NCI-H2196 treated with DMSO at 0.1 percent for 48 hours (cell line): ENCODE results near the gene EGLN1.
A peak's percentile ranks its signal among the peaks of the same experiment; 100 is the strongest.
"Not testable (repeated sequence)": the region's sequence is repeated elsewhere in the genome, so short reads cannot be mapped to it uniquely, and the experiment has no call there.

Experiments
- DNase-seq: peaks from one replicate; lab custom pipeline; 2025; ENCODE audit not compliant: unreplicated experiment; lab: John Stamatoyannopoulos, UW

The EGLN1 gene

GRCh38 chr1:231421971-231422797 lies at the start of gene EGLN1:
Gene EGLN1 (minus strand): TSS chr1:231422287. CDS start chr1:231421888, 399 bp downstream.
- peak; percentile 83 for DNase-seq

- not testable (repeated sequence) for DNase-seq
Observed at GRCh38 chr1:231471500-231471899, 49.4 kb upstream of the EGLN1 start.

- not testable (repeated sequence) for DNase-seq
Observed at GRCh38 chr1:231471027-231471426, 48.9 kb upstream of the EGLN1 start.

- no peak for DNase-seq
Observed at GRCh38 chr1:231467986-231468385, 45.9 kb upstream of the EGLN1 start.

GRCh38 chr1:231465051-231465450 lies 43.0 kb upstream of the EGLN1 start:
- no peak for DNase-seq

GRCh38 chr1:231463541-231463940 lies 41.5 kb upstream of the EGLN1 start:
- no peak for DNase-seq

DNA sequence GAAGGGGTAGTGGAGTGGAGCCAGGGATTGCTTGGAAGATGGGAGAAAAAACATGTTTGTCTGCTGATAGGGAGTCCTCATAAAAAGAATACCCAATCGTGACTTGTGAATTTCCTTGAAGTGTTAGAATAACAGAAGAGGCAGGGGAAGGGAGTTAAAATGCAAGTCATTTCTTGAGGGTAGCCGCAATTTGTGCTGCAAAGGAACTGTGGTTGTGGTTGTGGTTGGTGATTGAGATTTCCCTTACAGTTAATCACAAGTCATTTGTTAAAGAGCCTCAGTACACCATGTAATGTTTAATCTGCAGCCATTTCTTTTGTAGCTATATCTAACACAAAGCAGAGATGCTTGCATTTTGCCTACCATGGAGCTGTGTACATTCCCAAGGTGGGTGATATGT lies 38.5 kb upstream of the EGLN1 start:
- DNase-seq: no peak

- DNase-seq: not testable (repeated sequence)
Observed at GRCh38 chr1:231459438-231459837, 37.4 kb upstream of the EGLN1 start.

DNA sequence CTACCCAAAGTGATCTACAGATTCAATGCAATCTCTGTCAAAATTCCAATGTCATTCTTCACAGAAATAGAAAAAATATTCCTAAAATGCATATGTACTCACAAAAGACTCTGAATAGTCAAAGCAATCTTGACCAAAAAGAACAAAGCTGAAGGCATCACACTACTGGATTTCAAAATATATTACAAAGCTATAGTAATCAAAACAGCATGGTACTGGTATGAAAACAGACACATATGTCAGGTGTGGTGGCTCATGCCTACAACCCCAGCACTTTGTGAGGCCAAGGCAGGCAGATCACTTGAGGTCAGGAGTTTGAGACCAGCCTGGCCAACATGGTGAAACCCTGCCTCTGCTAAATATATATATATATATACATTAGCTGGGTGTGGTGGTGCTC lies 35.9 kb upstream of the EGLN1 start:
- DNase-seq: not testable (repeated sequence)

DNA sequence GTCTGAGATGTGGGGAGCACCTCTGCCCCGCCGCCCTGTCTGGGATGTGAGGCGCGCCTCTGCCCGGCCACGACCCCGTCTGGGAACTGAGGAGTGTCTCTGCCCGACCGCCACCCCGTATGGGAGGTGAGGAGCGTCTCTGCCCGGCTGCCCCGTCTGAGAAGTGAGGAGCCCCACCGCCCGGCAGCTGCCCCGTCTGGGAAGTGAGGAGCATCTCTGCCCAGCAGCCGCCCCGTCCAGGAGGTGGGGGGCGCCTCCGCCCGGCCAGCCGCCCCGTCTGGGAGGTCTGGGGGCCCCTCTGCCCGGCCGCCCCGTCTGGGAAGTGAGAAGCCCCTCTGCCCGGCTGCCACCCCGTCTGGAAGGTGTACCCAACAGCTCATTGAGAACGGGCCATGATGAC lies 32.0 kb upstream of the EGLN1 start:
- DNase-seq: not testable (repeated sequence)

- DNase-seq: no peak
Observed at GRCh38 chr1:231446138-231446537, 24.1 kb upstream of the EGLN1 start.

- DNase-seq: no peak
Observed at GRCh38 chr1:231444059-231444458, 22.0 kb upstream of the EGLN1 start.

DNA sequence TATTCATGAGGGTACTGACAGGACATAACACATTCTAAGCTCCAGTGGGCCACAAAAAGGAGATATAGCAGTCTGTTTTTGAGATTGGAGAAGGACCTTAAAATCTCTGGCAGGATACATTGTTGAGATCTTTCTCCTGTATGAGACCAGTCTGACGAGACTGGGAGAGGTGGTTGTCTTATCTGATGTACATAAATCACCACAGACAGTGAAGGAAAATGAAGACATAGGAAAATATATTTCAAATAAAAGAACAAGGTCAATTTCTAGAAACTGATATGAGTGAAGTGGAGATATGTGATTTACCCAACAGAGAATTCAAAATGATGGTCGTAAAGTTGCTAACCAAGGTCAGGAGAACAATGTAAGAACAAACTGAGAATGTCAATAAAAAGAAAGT lies 21.3 kb upstream of the EGLN1 start:
- DNase-seq: no peak

GRCh38 chr1:231442735-231443134 lies 20.6 kb upstream of the EGLN1 start:
- DNase-seq: no peak

GRCh38 chr1:231432996-231433395 lies 10.9 kb upstream of the EGLN1 start:
- no peak for DNase-seq

DNA sequence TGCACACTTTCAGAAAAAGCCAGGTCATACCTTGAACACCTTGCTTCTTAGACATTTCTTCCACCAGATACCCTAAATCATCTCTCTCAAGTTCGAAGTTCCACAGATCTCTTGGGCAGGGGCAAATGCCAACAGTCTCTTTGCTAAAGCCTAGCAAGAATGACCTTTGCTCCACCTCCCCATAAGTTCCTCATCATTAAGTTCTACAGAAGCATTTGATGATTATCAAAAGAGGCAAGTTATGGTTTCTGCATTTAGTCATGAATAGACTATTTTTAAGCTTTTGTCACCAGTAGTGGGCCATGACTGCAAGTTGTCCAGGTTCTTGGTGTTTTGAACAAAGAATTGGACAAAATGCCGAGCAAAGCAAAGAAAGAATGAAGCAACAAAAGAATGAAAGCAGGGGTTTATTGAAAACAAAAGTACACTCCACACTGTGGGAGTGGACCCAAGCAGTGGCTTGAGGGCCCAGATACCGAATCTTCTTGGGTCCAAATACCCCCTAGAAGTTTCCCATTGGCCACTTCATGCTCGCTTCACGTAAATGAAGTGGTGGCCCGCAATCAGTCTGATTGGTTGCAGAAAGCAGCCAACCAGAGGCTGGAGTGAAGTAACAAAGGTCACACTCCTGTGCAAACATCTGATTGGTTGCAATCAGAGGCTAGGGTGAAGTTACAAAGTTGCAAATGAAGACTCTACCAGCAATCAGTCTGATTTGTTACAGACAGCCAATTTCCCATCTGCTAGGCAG lies 9.8 kb upstream of the EGLN1 start:
- no peak for DNase-seq

DNA sequence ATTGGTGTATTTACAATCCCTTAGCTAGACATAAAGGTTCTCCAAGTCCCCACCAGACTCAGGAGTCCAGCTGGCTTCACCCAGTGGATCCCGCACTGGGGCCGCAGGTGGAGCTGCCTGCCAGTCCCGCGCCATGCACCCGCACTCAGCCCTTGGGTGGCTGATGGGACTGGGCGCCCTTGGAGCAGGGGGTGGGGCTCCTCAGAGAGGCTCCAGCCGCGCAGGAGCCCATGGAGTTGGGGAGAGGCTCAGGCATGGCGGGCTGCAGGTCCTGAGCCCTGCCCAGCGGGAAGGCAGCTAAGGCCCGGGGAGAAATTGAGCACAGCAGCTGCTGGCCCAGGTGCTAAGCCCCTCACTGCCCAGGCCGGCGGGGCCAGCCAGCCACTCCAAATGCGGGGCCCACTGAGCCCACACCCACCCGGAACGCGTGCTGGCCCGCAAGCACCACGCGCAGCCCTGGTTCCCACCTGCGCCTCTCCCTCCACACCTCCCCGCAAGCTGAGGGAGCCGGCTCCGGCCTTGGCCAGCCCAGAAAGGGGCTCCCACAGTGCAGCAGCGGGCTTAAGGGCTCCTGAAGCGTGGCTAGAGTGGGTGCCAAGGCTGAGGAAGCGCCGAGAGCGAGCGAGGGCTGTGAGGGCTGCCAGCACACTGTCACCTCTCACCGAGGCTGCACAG lies 8.7 kb upstream of the EGLN1 start:
- DNase-seq: not testable (repeated sequence)

DNA sequence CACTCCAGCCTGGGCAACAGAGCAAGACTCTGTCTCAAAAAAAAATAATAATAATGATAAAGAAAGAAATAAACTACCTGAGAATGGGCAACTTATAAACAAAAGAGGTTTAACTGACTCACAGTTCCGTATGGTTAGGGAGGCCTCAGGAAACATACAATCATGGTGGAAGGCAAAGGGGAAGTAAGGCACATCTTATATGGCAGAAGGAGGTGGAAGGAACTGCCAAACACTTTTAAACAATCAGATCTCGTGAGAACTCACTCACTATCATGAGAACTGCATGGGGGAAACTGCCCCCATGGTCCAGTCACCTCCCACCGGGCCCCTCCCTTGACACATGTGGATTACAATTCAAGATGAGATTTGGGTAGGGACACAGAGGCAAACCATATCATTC lies 6.3 kb upstream of the EGLN1 start:
- no peak for DNase-seq

DNA sequence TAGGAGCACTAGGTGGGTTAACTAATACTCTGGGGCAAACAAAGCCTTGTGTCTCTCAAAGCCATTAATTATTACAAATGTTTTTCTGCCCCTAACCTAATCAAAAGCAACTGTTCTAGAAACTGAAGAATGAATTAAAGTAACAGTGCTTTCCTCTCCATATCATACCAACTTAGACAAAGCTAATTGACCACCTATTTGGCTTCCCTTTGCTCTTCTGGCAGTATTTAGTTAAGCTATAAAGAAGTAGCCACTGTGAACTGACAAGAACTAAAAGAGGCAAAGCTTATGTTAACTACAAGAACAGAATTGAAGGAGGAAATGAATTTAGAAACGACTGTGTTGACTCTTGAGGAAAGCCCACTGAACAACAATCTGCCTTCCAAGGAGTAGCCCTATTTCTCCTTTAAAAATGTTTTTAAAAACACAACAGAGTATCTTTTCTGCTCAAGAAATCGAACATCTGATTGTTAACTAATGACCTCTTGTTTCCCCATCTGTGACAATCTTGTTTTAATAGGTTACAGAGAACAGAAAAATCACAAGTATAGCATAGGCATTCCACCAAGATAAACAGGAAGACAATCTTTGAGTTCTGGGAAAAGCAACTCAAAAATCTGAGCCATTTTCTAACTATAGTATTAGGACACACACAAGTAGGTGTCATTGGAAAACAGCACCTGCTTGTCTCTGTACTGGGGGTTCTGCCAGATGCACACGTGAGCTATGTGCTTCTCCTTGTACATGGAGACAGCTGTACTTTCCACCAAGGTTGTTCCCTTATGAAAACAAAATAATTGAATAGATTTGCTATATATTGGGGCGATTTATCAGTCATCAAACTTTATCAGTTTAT lies 3.1 kb upstream of the EGLN1 start:
- no peak for DNase-seq

- no peak for DNase-seq
Observed at GRCh38 chr1:231423648-231424047, 1.6 kb upstream of the EGLN1 start.

GRCh38 chr1:231422798-231423309 lies 767 bp upstream of the EGLN1 start:
- no peak for DNase-seq
